ENCODE results near the gene RESF1. TPM values are rescaled to one million over a fixed set of nuclear protein-coding genes. Genes with fewer than 3 reads are reported as not detected.

RESF1 gene
- total and polyA plus RNA-seq, 2 of the 13 experiments (the other 11 are each of a cell fraction or from before 2014, with no cell fraction given): 7.9 to 16.8 TPM

DNA sequence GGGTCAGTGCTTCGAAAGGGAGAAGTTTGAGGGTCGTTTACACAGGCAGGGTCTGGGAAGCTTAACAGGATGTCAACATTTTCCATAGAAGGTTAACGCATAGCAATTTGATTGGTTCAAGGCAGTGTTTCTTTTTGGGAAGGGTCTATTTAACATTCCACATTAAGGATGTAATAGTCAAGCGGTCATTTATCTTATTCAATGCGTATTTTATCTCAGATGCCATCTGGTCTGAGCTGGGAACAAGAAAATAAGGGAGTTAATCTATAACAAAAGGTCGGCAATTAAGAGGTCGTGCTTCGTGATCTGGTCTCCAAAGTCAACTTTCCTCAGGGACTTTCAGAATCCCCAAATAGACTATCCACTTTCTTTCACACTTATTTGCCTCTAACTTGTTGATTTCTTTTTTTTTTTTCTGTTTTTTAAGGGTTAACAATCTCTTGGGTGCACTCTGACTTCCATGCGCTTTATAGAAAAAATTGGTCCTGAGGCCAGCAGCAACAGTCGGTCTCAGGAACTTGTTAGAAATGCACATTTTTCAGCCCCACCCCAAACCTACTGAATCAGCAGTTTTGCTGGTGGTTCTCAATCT is 550 bp upstream of the RESF1 start (continued):
- TF ChIP-seq ZSCAN22 (CRISPR knock-in tag; IDR thresholded peaks at IDR 0.05) (no peak), IRX3 (CRISPR knock-in tag; IDR thresholded peaks at IDR 0.05; ENCODE audit: borderline replicate concordance, low read depth) (no peak), MED13 (CRISPR knock-in tag; IDR thresholded peaks at IDR 0.05) (no peak), TARDBP (CRISPR knock-in tag; IDR thresholded peaks at IDR 0.05) (0 out of 2 replicates have a peak, but pooled peaks have one; percentile 23), ZFP37 (CRISPR knock-in tag; IDR thresholded peaks at IDR 0.05; ENCODE audit: borderline replicate concordance) (no peak), ZBTB7A (CRISPR knock-in tag; IDR thresholded peaks at IDR 0.05) (no peak), ZFY (CRISPR knock-in tag; IDR thresholded peaks at IDR 0.05) (no peak), NR2F6 (IDR thresholded peaks at IDR 0.05) (no peak), NR2F6 (CRISPR knock-in tag; IDR thresholded peaks at IDR 0.05) (0 out of 2 replicates have a peak, but pooled peaks have one; percentile 3), KDM5A (IDR thresholded peaks at IDR 0.05; ENCODE audit: borderline replicate concordance, low read length) (0 out of 2 replicates have a peak, but pooled peaks have one; percentile 11)

DNA sequence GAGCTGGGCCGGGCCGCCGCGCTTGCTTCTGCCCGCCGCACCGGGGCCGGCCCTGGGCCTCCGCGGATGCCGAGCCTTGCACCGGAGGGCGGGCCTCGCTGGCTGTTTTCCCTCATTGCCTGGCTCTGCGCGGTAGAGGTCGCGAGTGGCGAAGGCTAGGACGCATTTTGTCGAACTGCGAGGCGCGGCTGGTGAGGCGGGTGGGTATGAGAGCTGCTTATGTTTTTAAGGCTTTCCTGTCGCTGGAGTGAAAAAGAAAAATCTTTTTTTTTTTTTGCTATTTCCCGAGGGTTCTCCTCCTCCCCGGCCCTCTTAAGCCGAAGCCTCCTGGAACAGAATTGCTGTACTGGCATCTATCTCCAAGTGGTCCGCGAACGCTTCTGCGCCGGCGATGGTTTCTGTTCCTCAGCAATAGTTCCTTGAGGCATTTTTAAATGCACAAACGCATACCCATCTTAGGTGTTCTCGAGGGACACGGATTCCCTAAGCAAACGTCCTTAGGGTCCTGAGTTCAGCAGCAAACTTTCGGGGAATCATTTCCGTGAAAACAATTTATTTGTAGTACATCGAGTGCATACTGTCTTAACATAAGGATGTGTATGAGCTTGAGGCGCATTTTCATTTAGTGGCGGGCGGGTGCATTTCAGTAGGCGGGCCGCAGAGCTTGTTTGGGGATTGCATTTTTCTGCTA is 631 bp downstream of the RESF1 start:
- Histone ChIP-seq H2AFZ (ENCODE audit: low read length) (no peak overlapping the region), H3K79me2 (ENCODE audit: insufficient read depth, low read length) (peaks cover 23% of the 10 kb centered on the region), H3K4me2 (ENCODE audit: low read depth, low read length) (peak overlapping the region; percentile 84), H3K27ac (ENCODE audit: extremely low read length, insufficient read depth, low read length) (peak overlapping the region; percentile 79), H3K4me1 (ENCODE audit: insufficient read depth, low read length) (peaks cover 36% of the 10 kb centered on the region), H3K36me3 (replicated peaks in 1 of 2; ENCODE audit: control insufficient read depth in 1 of 2, insufficient read depth in 2 of 2, low read length in 2 of 2) (no peaks in the 10 kb centered on the region), H4K20me1 (ENCODE audit: insufficient read depth, low read length) (no peaks in the 10 kb centered on the region), H3K27me3 (ENCODE audit: control insufficient read depth in 1 of 2, insufficient read depth in 2 of 2, low read length in 2 of 2) (no peaks in the 10 kb centered on the region), H3K9ac (ENCODE audit: insufficient read depth, low read depth, low read length) (peak overlapping the region; percentile 70), H3K4me3 (replicated peaks in 1 of 3; ENCODE audit: insufficient read depth in 1 of 3, low read depth in 2 of 3, low read length in 3 of 3) (peak overlapping the region; percentile 63 to 76 (median 68)), H3K9me3 (ENCODE audit: low read length) (no peaks in the 10 kb centered on the region)
- WGBS (ENCODE audit: low lambda C conversion rate): 1% methylated on average over 28 of the region's 47 CpGs
- ChIA-PET POLR2A (interaction anchor here (0.8 to 2.1 kb wide), 7 partner anchors 10 to 244 kb away, joined by 3 to 7 read pairs (median 5); partner anchors contain the start of gene AMN1), CTCF (ENCODE audit: low intra/inter-chr PET ratio, low total read pairs) (no interaction called here)
- intact Hi-C loops (cut with micrococcal nuclease; ENCODE audit: unreplicated experiment) (loop anchor here (5.0 kb wide), 3 partner anchors 188 to 303 kb away; partner anchors contain the start of gene ETFBKMT), in situ Hi-C loops (cut with HindIII; ENCODE audit: extremely low pct_ligation_motif_present, low pct_unique_long_range_greater_than_20kb) (no loop called here)
- FAIRE-seq: no peak
- DNase-seq (ENCODE audit: low spot score): peak; percentile 17
- no TSS peak for BruUV-seq (replicated peaks)
- ATAC-seq: peak; percentile 44
- TF ChIP-seq HMG20A (CRISPR knock-in tag; IDR thresholded peaks at IDR 0.05; ENCODE audit: borderline replicate concordance) (no peak), ZNF350 (CRISPR knock-in tag; IDR thresholded peaks at IDR 0.05; ENCODE audit: borderline replicate concordance, low read depth) (0 out of 2 replicates have a peak, but pooled peaks have one; percentile 2), ZNF430 (CRISPR knock-in tag; IDR thresholded peaks at IDR 0.05) (no peak; the same call in 1 of the 2 replicates), NFIC (IDR thresholded peaks at IDR 0.05; ENCODE audit: low read length) (no peak), ATM (IDR thresholded peaks at IDR 0.05; ENCODE audit: borderline replicate concordance) (no peak), ATRX (CRISPR knock-in tag; IDR thresholded peaks at IDR 0.05; ENCODE audit: borderline replicate concordance) (no peak), AGO1 (IDR thresholded peaks at IDR 0.05; ENCODE audit: low read depth, low read length, poor library complexity, severe bottlenecking) (no peak), ZNF550 (CRISPR knock-in tag; IDR thresholded peaks at IDR 0.05; ENCODE audit: borderline replicate concordance) (no peak), RXRB (CRISPR knock-in tag; IDR thresholded peaks at IDR 0.05; ENCODE audit: borderline replicate concordance) (no peak), ZNF34 (CRISPR knock-in tag; IDR thresholded peaks at IDR 0.05; ENCODE audit: borderline replicate concordance) (no peak), EP300 (IDR thresholded peaks at IDR 0.05; ENCODE audit: low read depth in 2 of 2, low read length in 2 of 2) (no peak), EP300 (CRISPR knock-in tag; IDR thresholded peaks at IDR 0.05; ENCODE audit: borderline replicate concordance) (no peak)
- TF ChIP-seq, protein P1, sequence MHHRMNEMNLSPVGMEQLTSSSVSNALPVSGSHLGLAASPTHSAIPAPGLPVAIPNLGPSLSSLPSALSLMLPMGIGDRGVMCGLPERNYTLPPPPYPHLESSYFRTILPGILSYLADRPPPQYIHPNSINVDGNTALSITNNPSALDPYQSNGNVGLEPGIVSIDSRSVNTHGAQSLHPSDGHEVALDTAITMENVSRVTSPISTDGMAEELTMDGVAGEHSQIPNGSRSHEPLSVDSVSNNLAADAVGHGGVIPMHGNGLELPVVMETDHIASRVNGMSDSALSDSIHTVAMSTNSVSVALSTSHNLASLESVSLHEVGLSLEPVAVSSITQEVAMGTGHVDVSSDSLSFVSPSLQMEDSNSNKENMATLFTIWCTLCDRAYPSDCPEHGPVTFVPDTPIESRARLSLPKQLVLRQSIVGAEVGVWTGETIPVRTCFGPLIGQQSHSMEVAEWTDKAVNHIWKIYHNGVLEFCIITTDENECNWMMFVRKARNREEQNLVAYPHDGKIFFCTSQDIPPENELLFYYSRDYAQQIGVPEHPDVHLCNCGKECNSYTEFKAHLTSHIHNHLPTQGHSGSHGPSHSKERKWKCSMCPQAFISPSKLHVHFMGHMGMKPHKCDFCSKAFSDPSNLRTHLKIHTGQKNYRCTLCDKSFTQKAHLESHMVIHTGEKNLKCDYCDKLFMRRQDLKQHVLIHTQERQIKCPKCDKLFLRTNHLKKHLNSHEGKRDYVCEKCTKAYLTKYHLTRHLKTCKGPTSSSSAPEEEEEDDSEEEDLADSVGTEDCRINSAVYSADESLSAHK (CRISPR knock-in tag; IDR thresholded peaks at IDR 0.05; ENCODE audit: borderline replicate concordance): no peak
